GM21576 (cell line): ENCODE data around the gene TRAF1.

Experiments used
- ATAC-seq: cut with Tn5 transposase; IDR thresholded peaks from one replicate; pipeline ENCODE4 v1.9.1; 2021; ENCODE audit warnings: mild to moderate bottlenecking, moderate library complexity; ENCODE audit not compliant: unreplicated experiment

The TRAF1 gene

DNA sequence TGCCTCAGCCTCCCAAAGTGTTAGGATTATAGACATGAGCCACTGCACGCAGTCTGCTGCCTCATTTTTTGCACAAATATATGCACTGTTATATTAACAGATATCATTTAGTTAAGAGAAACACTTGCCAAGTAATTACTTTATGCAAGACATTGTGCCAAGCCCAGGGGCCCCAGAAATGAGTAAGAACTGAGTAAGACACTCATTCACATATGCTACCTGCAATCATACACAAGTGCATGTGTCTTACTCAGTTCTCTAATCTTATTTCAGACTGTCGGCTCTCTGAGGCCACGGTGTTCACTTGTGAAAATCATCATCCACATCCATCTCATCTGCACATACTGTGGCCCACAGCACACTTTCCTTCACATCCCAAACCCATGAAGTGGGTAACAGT is 16.0 kb downstream of the TRAF1 start:
- ATAC-seq: no peak

DNA sequence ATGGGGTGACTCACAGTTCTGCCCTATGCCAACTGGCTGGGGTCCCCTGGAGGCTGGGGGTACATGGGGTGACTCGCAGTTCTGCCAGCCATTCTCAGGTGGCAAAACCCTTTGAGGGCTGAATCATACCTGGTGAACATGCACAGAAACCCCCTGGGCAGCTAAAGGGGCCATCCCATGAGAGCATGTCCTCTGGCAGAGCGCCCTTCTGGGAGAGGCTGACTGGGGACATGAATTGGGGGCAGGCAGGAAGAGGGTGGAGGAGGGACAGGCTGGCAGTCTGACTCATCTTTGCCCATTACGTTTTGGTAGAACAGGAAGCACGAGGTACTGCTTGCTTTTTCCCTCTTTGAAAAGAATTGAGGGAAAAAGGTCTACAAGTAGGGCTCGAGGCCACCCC is 16.7 kb downstream of the TRAF1 start:
- no peak for ATAC-seq

DNA sequence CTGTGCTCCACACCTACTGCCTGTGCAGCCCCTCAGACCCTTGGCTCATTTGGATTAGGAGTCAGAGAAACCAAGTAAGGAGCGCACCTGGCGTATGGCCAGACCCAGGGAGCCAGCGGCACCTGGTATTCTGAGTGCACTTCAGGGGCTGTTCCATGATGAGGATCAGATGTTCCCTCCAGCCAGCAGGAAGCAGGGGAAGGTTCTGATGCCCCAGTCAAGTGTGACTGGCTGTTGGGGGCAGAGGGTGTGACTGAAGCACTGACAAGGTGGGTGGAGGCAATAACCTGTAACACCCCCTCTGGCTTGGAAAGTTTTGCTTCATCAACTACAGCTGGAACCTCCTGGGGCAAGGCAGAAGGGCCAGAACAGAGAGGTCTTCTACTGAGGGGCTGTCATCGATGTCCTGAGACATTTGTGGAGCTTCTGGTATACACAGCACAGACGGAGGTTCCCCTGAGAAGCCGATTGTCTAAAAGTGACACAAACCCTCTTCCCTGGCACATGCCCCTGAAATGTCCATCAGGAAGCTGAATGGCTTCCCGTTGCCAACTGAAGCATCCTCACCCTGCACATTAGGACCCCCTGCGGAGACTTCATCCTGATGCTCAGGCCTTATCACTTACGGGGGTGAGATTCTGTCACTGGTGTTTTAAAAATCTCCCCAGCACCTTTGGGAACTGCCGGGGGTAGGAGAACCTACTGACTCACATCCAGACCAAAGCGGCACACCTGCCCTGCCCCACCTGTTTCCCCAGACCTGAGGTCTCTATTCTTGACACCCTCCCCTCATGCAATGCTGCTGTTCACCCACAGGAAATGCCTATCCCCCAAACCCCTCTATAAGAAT is 21.1 kb downstream of the TRAF1 start:
- no peak for ATAC-seq

DNA sequence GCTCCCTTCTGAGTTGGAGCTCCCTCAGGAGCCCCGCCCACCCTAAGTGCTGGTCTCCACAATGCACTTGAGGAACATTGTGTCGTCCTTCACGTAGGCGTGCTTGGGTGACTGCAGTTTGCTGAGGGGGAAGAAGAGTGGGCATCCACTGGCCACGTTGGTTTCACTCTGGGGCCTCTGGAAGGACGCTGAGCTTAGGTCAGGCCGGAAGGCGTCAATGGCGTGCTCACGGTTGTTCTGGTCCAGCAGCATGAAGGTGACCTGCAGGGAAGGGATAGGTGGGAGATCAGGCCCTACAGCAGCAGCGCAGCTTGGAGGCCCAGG is 21.7 kb downstream of the TRAF1 start:
- no peak for ATAC-seq

DNA sequence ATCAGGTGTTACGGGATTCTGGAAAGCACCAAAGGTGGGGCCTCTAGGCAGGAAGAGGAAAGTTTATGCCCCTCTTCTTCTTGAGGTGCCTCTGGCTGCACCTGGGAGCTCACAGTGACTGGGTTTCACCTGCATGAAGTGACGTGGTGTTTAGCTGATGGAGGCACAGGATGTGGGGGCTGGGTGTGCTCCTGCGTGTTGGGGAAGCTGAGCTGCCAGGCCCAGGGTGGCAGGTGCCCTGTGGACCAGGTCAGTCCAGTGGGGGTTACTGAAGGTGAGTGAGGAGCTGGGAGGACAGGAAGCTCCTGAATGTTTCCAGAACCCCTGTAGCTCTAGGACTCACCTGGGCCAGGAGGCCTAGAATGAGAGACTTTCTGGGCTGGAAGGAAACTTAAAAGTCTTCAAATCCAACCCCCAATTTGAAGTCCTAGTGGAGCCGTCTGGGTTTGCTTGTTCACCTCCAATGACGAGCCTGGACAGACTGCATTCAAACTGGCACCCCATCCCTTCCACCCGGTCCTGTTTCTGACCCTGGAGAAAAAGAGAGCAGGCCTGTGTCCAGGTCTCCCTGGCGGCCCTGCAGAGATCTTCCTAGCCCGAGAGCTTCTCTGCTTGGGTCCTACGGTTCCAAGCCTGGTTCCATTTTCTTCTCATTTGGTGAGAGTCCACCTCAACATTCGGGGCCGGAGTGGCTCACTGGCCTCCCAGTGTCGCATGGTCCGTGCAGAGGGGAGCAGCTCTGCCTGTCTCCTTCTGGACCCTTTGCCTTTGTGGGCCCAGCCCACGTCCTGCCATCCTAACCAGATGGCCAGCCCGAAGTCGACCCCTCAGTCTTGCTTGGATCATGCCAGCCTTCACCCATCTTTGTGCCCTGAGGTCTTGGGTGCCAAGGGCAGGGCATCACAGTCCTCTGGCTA is 22.3 kb downstream of the TRAF1 start:
- ATAC-seq: no peak

DNA sequence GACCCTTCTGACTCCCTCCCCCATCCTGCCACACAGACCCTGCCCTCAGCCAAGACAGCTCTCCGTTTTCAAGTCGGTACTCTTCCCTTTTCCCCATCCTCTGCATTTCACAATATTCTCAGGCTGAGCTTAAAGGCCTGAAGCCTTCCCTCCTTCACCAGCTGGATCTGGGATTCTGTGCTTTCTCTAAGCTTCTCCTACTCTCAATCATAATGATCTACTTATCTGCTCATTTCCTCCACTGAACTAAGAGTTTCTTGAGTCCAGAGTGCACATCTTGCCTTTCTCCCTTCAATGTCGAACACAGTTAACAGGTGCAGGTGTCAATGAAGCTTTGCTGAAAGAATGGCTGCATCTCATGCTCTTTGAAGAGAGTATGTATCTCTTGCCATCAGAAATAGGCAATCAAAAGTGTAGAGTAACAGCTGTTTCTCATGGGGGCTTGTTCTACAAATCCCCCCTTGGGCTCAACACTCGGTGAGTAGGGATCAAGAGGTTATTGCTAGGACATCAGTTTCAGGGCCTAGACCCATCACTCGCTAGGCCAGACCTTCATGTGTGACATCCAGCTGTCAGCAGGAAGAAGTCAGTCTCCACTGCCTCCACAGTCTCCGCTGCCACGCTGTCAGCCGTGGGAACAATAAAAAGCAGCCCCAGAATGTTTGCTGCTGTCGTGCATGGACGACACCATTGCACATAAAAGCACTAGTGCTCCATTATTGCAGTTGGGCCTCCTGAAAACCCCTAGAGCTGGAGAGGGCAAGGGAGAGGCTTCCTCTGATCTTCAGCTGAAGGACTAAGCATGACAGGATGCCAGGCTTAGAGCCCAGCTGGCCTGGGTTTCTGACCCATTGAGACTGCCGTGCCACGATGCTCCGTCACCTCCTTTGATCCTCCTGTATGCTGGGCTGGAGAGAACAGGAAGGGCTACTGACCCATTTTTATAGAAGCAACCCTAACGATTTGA is 23.7 kb downstream of the TRAF1 start:
- no peak for ATAC-seq

DNA sequence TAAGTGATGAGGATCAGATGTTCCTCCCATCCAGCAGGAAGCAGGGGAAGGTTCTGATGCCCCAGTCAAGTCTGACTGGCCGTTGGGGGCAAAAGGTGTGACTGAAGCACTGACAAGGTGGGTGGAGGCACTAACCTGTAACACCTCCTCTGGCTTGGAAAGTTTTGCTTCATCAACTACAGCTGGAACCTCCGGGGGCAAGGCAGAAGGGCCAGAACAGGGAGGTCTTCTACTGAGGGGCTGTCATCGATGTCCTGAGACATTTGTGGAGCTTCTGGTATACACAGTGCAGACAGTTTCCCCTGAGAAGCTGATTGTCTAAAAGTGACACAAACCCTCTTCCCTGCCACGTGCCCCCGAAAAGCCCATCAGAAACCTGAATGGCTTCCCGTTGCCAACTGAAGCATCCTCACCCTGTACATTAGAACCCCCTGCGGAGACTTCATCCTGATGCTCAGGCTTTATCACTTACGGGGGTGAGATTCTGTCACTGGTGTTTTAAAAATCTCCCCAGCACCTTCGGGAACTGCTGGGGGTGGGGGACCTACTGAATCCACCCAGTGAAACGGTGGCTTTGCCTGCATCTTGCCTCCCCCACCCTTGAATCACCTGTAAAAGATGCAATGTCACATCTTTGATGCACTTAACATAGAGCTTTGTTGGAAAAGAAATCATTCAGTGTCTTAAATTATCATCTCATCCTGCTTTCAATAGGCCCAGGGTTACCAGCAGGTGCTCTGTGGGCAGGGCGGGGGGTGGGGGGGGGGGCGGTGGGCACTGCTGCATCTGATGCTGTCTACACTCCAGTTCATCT is 24.6 kb downstream of the TRAF1 start:
- ATAC-seq: no peak

DNA sequence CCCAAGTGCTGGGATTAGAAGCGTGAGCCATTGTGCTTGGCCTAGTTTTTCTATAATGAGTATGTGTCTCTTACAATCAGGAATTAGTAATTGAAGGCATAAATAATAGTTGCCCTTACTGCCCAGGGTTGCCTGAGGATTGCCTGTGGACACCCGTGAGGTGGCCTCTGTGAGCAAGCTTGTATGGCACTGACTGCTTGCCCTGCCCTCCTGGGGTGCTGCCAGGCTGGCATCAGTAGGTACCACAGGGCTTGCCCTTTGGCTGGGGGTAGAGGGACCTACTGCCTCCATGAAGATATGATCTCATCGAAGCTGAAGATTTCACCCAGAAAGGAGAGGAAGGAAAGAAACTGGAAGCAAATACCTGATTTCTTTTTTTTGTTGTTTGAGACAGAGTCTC is 25.8 kb downstream of the TRAF1 start:
- ATAC-seq: no peak

DNA sequence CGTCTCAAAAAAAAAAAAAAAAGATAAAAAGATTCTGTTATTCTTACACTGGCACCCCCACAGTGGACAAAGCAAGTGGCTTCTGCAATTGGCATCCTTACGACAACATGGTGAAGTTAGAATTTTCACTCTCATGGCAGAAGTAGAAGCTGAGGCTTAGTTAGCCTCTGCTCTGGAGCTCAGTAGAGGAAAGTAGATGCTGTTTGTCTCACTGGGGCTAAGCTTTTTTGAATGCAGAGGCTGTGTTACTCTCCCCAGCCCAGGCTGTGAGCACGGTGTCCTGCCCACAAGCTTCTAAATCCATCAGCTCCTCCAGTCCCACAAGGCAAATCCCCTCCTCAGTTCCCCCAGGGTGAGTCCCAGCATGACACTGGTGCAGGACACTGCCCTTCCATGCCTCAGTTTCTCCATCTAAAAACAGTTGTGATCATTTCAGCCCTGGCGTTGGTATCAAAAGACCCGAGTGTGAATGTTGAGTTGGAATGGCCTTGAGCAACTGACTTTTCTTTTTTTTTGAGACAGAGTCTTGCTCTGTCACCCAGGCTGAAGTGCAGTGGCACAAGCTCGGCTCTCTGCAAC is 27.0 kb downstream of the TRAF1 start:
- no peak for ATAC-seq

DNA sequence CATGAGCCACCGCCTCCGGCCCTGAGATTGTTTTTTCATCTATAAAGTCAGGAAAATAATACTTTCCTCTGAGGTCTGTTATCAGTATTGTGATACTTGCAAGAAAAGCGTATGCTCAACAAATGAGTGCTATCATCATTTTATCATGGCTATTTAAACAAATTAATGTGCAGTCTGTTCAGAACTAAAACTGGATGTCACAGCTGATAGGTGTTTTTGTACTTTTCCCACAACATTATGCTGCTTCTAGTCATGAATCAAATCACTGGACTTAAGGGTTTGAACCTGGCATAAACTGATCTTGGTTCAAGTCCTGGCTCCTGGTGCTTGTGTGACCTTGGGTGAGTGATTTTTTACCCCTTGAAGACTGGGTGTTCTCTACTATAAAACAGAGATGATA is 28.2 kb downstream of the TRAF1 start:
- ATAC-seq: no peak

DNA sequence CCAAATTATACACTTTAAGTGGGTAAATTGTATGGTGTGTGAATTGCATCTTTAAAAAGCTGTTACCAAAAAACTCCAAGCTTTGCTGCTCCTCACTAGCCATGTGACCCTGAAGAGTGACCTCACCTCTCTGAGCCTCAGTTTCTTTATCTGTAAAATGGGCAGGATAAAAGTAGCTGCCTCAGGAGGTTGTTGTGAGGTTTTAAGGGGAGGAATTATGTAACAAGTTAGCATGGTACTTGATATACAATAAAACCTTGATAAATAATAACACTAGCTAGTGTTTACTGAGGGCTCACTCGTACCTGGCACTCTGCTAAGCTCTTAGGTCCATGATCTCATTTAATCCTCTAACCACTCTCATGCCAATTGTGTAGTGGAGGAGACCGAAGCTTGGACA is 30.6 kb downstream of the TRAF1 start:
- no peak for ATAC-seq

DNA sequence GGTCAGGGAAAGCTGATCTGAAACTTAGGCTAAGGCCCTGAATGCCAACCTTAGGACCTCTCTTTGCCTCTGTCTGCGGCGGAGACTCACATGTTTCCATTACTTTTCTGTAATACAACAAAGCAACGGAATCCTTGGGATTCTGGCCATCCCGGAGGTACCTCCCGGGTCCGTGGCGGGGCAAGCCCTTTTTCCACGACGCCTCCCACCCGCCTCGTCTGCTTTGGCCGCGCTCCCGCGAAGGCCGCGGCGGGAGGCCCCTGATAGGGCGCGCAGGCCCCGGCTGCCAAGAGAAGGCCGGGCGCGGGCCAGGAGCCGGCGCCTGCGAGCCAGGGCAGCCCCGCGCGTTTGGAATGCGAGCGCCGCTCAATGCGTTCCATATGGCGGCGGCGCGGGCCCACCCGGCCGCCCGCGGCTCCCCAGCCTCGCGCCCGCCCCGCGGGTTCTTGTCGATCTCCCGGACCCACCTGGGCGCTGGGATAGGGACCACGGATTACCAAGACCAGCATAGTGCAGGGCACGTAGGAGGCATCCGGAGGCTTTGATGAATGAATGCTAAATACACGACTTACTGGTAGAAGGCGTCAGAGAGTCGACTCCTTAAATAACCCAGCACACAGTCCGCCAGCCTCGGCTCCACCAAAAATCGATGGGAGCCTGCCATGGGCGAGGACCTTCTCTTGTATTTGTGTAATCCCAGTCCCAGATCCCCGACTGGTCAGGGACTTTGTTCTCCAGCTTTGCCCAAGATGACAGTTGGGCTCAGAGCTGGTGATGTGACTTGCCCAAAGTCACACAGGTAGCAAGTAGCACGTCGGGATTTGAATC is 32.1 kb downstream of the TRAF1 start:
- no peak for ATAC-seq

DNA sequence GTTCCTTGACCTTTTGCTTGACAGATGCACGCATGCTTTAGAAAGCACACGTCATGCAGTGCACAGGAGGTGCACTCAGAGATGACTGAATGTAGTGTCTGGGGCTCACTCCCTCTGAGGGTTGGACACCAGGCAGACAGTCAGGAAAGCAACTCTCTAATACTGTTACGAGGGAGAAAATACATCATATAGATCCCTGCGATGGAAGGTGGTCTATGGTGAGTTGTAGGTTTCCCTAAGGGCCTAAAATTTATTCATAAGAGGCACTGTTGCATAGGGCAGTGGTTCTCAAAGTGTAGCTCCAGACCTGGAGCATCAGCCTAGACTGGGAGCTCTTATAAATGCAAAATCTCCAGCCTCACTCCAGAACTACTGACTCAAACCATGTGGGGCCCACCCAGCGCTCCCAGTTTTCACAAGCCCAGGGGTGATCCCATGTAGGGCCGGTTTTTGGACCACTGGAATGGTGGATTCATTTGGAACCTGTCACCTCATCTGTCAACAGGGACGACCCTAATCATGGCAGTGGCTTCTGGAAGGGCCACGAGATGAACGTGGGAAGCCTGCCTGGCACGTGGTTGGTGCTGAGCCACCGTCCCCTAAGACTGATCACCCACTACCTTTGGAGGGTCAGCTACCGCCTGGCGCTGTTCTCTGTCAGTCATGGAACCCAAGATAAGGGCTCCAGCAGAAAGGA is 32.8 kb downstream of the TRAF1 start:
- no peak for ATAC-seq

DNA sequence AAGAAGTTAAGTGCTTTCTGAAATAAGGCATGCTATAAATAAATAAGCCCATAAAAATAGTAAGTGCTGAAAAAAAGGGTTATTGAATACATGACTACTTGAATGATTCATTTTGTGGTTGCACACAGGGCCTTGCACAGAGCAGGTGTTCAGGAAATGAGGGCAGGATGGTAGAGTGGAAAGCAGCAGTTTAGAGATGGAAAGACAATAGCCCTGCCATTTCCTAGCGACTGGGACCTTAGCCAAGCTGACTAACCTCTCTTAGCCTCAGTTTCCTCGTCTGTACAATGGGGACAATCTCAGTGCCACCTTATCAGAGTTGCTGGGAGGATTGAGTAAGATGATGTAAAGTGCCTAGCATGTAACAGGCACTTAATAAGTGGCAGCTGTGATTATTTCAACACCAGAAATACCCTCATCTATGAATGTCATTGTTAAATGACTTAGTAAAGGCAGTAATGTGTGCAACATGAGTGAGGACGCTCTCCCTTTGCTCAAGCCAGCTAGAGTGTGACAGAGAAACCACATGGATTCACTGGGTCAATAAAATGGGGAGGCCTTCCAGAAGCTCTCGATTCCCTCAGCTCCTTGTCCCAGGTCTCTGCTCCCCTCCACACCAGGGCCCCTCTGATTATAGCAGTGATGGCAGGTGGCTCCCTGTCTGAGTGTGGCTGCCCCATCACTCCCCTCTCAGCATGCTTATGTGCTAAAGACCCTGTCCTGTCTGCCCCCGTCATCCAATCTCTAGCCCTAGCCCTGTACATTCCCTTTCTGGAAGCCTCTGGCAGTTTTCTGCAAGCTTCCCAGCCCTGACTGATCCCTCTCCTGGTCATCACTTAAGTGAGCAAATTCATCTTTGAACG is 33.6 kb downstream of the TRAF1 start:
- peak; percentile 57 for ATAC-seq

DNA sequence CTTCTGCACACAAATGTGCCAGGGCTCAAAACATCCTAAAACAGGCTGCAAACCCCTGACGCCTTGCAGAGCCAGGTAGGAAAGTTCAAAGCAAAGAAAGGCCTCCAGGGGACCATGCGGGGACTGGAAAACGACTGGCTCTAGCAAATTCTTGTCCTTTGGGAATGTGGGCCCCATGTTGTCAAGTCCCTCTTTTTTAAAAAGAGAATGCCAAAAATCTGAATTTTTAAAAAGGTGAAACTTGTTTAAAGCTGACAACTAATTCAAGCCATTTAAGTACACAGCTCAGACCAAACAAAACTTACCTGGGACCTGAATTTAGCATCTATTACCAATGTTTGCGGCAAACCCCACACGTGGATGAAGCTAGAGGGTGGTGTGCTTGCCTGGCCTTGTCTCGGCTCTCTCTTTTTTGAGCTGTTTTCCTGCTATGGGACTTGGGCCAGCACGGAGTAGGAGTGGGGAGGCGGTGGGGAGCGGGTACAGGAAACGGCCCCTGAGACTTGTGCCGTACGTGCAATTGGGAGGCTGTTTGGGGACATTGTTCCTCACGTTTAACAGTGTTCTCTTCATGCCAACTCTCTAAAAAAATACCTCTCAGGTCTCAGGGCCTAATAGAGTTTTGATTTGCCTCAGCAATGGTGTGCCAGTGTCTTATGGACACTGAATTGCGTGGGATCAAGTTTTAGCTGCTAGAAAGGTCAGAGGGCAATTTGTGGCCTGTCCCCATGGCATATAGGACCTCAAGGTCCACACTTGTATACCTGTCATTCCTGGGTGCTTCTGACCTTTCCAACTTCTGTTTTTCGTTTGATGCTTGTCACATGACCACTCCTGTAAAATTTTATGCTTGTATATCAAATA is 34.5 kb downstream of the TRAF1 start:
- ATAC-seq: peak; percentile 21

DNA sequence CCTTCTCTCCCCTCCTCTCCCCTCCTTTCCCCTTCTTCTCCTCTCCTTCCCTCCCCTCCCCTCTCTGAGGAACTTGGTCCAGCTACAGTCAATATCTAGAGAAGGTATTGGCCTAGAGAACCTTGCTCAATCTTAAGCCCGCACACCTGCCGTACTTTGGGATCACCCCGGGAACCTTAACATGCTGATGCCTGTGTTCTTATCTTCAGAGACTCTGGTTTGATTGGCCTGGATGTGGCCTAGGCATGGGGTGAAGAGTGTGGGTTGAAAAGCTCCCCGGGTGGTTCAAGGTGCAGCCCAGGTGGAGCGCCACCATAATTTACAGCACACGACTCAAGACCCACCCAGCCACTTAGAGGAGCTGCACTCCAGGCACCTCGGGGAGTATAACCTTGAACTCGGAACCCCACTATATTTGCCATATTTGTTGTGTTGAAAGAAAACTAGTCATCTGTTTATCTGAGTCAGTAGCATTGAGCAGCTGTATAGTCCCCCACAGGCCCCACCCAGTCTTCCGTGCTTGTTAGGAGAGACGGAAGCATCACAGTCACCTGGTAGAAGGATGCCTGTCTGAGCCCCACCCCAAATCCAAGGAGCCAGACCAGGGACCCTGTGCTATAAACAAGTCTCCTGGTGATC is 35.2 kb downstream of the TRAF1 start:
- no peak for ATAC-seq
